ENCODE data around the gene ARL5C.

Gene ARL5C

GRCh38 chr17:39167476-39167875 lies 1.5 kb upstream of the ARL5C start:
- DNase-seq (ENCODE audit: low read depth, low spot score) = no peak

- DNase-seq (ENCODE audit: low read depth, low spot score) = no peak
These were observed 725 bp upstream of the ARL5C start for GRCh38 chr17:39166437-39167335.

GRCh38 chr17:39165178-39165840 lies 652 bp downstream of the ARL5C start:
- no peak for DNase-seq (ENCODE audit: low read depth, low spot score)

GRCh38 chr17:39164675-39165143 lies 1.3 kb downstream of the ARL5C start:
- DNase-seq (ENCODE audit: low read depth, low spot score) = peak; percentile 27

- no peak for DNase-seq (ENCODE audit: low read depth, low spot score)
These were observed 4.0 kb downstream of the ARL5C start for GRCh38 chr17:39161962-39162361.

GRCh38 chr17:39158623-39159022 lies 7.3 kb downstream of the ARL5C start:
- DNase-seq (ENCODE audit: low read depth, low spot score) = no peak

- DNase-seq (ENCODE audit: low read depth, low spot score) = no peak
These were observed 9.5 kb downstream of the ARL5C start for GRCh38 chr17:39156491-39156890.

GRCh38 chr17:39155654-39156053 lies 10.3 kb downstream of the ARL5C start:
- no peak for DNase-seq (ENCODE audit: low read depth, low spot score)

- DNase-seq (ENCODE audit: low read depth, low spot score) = peak; percentile 89
These were observed 12.3 kb downstream of the ARL5C start for GRCh38 chr17:39153599-39154051.

- DNase-seq (ENCODE audit: low read depth, low spot score) = no peak
These were observed 13.8 kb downstream of the ARL5C start for GRCh38 chr17:39151943-39152818.

GRCh38 chr17:39151150-39151942 lies 14.6 kb downstream of the ARL5C start, which contains the start of gene PLXDC1:
TSS of gene PLXDC1 (minus strand) at chr17:39151637. CDS start at chr17:39151437, 200 bp downstream.
- DNase-seq (ENCODE audit: low read depth, low spot score) = no peak

- DNase-seq (ENCODE audit: low read depth, low spot score) = no peak
These were observed 15.2 kb downstream of the ARL5C start for GRCh38 chr17:39150795-39151149.

- no peak for DNase-seq (ENCODE audit: low read depth, low spot score)
These were observed 15.8 kb downstream of the ARL5C start for GRCh38 chr17:39150104-39150634.

GRCh38 chr17:39147221-39148185 lies 18.5 kb downstream of the ARL5C start:
- DNase-seq (ENCODE audit: low read depth, low spot score) = no peak

- DNase-seq (ENCODE audit: low read depth, low spot score) = no peak
These were observed 19.7 kb downstream of the ARL5C start for GRCh38 chr17:39146273-39146672.

GRCh38 chr17:39145143-39145542 lies 20.8 kb downstream of the ARL5C start:
- no peak for DNase-seq (ENCODE audit: low read depth, low spot score)

- no peak for DNase-seq (ENCODE audit: low read depth, low spot score)
These were observed 21.5 kb downstream of the ARL5C start for GRCh38 chr17:39144416-39144840.

- no peak for DNase-seq (ENCODE audit: low read depth, low spot score)
These were observed 22.3 kb downstream of the ARL5C start for GRCh38 chr17:39143552-39144093.

Data from activated CD4-positive, CD25-positive, alpha-beta regulatory T cell treated with anti-CD3 and anti-CD28 coated beads, Interleukin-2, amount 50 U/mL, for 16 hours (primary cell).